Keratinocyte (primary cell): ENCODE results near the gene FGGY. TPM values are rescaled to one million over a fixed set of nuclear protein-coding genes. Genes with fewer than 3 reads are reported as not detected.

ENCODE experiments used
- DNase-seq: peaks from one replicate; pipeline ENCODE4 v3.0.0-alpha.2; 2011; ENCODE audit warnings: low read depth, missing footprints, low spot score
- FAIRE-seq: peaks from 2 replicates; lab custom pipeline; 2011; peaks lifted over from hg19 to GRCh38; lab: Jason Lieb, UNC
- H2AFZ ChIP-seq: 2 replicates; pipeline ENCODE4 v1.6.0; 2012; ENCODE audit warnings: low read length, control low read depth, inconsistent platforms; ENCODE audit not compliant: control insufficient read depth
- H3K27ac ChIP-seq: 2 replicates; pipeline ENCODE4 v1.5.1; 2011; ENCODE audit warnings: low read length; ENCODE audit not compliant: control insufficient read depth, insufficient read depth
- H3K27me3 ChIP-seq: 3 replicates; pipeline ENCODE4 v1.6.0; 2011; ENCODE audit warnings: low read length; ENCODE audit not compliant: control insufficient read depth, insufficient read depth; ENCODE audit errors: extremely low read depth
- H3K36me3 ChIP-seq, 2 experiments: 2 replicates in 1 of 2; 3 replicates in 1 of 2; pipeline ENCODE4 v1.5.1; 2011; ENCODE audit warnings: low read length in 2 of 2, mild to moderate bottlenecking in 1 of 2; ENCODE audit not compliant: control insufficient read depth in 2 of 2, insufficient read depth in 2 of 2; ENCODE audit errors: extremely low read depth in 1 of 2
- H3K4me1 ChIP-seq: 3 replicates; pipeline ENCODE4 v1.5.1; 2011; ENCODE audit warnings: low read length; ENCODE audit not compliant: control insufficient read depth, insufficient read depth; ENCODE audit errors: extremely low read depth
- H3K4me2 ChIP-seq: 3 replicates; pipeline ENCODE4 v1.6.0; 2011; ENCODE audit warnings: low read depth, low read length; ENCODE audit not compliant: control insufficient read depth, insufficient read depth; ENCODE audit errors: extremely low read depth
- H3K4me3 ChIP-seq, 3 experiments: fragments of 200-600 bp in 1 of 3; sonication (generic) in 1 of 3; 2 replicates in 2 of 3; 3 replicates in 1 of 3; pipeline ENCODE4 v1.5.1; 2011 to 2016; ENCODE audit warnings: low read length in 3 of 3, mild to moderate bottlenecking in 3 of 3, control low read depth in 2 of 3, inconsistent platforms in 1 of 3, low read depth in 1 of 3, mixed read lengths in 1 of 3, mixed run types in 1 of 3, moderate library complexity in 1 of 3; ENCODE audit not compliant: control insufficient read depth in 2 of 3, insufficient read depth in 2 of 3; ENCODE audit errors: extremely low read depth in 1 of 3
- H3K79me2 ChIP-seq: 2 replicates; pipeline ENCODE4 v1.6.0; 2012; ENCODE audit warnings: low read length; ENCODE audit not compliant: control insufficient read depth, insufficient read depth
- H3K9ac ChIP-seq: 3 replicates; pipeline ENCODE4 v1.6.0; 2011; ENCODE audit warnings: low read length; ENCODE audit not compliant: control insufficient read depth, insufficient read depth; ENCODE audit errors: extremely low read depth
- H3K9me1 ChIP-seq: 3 replicates; pipeline ENCODE4 v1.6.0; 2011; ENCODE audit warnings: low read length; ENCODE audit not compliant: control insufficient read depth, insufficient read depth; ENCODE audit errors: extremely low read depth
- H3K9me3 ChIP-seq: 2 replicates; pipeline ENCODE4 v1.5.1; 2012; ENCODE audit warnings: low read depth, low read length; ENCODE audit not compliant: control insufficient read depth
- H4K20me1 ChIP-seq: 3 replicates; pipeline ENCODE4 v1.6.0; 2011; ENCODE audit warnings: low read length; ENCODE audit not compliant: control insufficient read depth, insufficient read depth; ENCODE audit errors: extremely low read depth
- EZH2 ChIP-seq: IDR thresholded peaks from one replicate; pipeline ENCODE4 v1.6.1; 2012; ENCODE audit warnings: inconsistent platforms, mild to moderate bottlenecking, low read length, moderate library complexity
- dilution Hi-C: fragments of 300-500 bp; cut with MboI; formaldehyde crosslinking; loops from one replicate; pipeline ENCODE4 v1.7.0; 2020; ENCODE audit warnings: low sequenced_read_pairs; ENCODE audit not compliant: extremely low pct_ligation_motif_present
- polyA plus RNA-seq, 5 experiments: library from polyadenylated mRNA; depleted of rRNA in 3 of 5; stranded (reverse) in 3 of 5; stranded (forward) in 1 of 5; unstranded in 1 of 5; fragments of >200 nt; gene quantifications; 1 replicate in 1 of 5; 2 replicates in 3 of 5; 3 replicates in 1 of 5; pipeline versions ENCODE4 v1.2.1 to v1.2.3, GENCODE V29; 2011 to 2012; ENCODE audit warnings: missing spikeins in 2 of 5, low read depth in 1 of 5, low replicate concordance in 1 of 5
- TF ChIP-seq, protein P1 (sequence below), 3 experiments: IDR thresholded peaks in 1 of 3; conservative IDR thresholded peaks in 1 of 3; optimal IDR thresholded peaks in 1 of 3; 2 replicates in 2 of 3; 3 replicates in 1 of 3; pipeline versions ENCODE3 to v1.5.1; 2011; ENCODE audit warnings: low read length in 3 of 3, mild to moderate bottlenecking in 3 of 3, moderate library complexity in 2 of 3, control low read depth in 1 of 3, inconsistent platforms in 1 of 3; ENCODE audit not compliant: insufficient read depth in 2 of 3; ENCODE audit errors: extremely low read depth in 1 of 3

FGGY gene
- polyA plus RNA-seq, 1 donor (not counting 4 experiments of a cell fraction or from before 2014, with no cell fraction given): 16.6 TPM

DNA sequence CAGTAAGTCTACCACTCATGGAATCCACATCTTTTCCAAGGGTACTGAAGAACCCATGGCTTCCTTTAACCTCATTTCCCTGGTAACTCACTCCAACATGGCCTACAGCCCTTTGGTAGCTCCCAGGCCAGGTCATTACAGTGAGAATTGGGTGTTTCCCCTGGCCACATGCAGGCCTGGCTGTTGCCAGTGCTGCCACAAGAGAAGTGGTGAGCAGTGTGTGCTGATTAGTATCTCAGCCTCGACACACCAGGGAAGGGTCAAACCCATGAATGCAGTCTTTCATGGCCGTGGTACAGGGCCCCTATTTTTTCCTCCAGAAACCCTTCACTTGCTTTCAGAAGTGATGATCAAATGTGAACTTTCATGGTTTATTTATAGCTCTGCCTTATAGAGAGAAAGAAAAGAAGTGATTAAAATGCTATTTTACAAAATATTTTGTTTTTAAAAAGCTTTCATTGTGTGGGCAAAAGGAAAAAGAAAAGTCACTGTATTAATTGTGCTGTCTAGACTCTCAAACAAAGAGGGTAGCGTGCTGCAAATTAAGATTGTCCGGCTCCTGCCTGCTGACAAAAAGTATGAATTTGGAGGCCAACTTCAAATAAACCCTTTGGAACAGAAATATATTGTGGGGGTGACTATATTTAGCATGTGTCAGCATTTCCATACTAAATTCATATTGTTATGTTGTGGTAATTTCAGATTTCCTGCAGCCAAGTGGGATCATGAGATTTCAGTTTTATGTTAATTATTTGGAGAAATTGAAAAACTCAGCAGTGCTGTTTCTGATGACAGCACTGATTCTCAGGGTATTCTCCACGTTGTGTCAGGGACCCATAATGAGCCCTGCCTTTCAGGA, 455.9 kb downstream of the FGGY start:
- no peak for DNase-seq
- Histone ChIP-seq H4K20me1 (no peaks in the 10 kb centered on the region), H3K27me3 (no peaks in the 10 kb centered on the region), H2AFZ (no peak overlapping the region), H3K27ac (no peak overlapping the region), H3K4me3 (no peak overlapping the region), H3K9me3 (no peaks in the 10 kb centered on the region), H3K4me2 (no peak overlapping the region), H3K9me1 (no peaks in the 10 kb centered on the region), H3K79me2 (no peaks in the 10 kb centered on the region), H3K4me1 (peaks cover 18% of the 10 kb centered on the region), H3K9ac (no peak overlapping the region), H3K36me3 (no peaks in the 10 kb centered on the region)
- FAIRE-seq: no peak
- dilution Hi-C loops: no loop called here
- TF ChIP-seq, protein P1, sequence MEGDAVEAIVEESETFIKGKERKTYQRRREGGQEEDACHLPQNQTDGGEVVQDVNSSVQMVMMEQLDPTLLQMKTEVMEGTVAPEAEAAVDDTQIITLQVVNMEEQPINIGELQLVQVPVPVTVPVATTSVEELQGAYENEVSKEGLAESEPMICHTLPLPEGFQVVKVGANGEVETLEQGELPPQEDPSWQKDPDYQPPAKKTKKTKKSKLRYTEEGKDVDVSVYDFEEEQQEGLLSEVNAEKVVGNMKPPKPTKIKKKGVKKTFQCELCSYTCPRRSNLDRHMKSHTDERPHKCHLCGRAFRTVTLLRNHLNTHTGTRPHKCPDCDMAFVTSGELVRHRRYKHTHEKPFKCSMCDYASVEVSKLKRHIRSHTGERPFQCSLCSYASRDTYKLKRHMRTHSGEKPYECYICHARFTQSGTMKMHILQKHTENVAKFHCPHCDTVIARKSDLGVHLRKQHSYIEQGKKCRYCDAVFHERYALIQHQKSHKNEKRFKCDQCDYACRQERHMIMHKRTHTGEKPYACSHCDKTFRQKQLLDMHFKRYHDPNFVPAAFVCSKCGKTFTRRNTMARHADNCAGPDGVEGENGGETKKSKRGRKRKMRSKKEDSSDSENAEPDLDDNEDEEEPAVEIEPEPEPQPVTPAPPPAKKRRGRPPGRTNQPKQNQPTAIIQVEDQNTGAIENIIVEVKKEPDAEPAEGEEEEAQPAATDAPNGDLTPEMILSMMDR (optimal IDR thresholded peaks at IDR 0.05 in 1 of 3, IDR thresholded peaks at IDR 0.05 in 1 of 3, conservative IDR thresholded peaks at IDR 0.05 in 1 of 3; ENCODE audit: extremely low read depth in 1 of 3, insufficient read depth in 2 of 3, low read length in 3 of 3): no peak
- no peak for TF ChIP-seq EZH2

DNA sequence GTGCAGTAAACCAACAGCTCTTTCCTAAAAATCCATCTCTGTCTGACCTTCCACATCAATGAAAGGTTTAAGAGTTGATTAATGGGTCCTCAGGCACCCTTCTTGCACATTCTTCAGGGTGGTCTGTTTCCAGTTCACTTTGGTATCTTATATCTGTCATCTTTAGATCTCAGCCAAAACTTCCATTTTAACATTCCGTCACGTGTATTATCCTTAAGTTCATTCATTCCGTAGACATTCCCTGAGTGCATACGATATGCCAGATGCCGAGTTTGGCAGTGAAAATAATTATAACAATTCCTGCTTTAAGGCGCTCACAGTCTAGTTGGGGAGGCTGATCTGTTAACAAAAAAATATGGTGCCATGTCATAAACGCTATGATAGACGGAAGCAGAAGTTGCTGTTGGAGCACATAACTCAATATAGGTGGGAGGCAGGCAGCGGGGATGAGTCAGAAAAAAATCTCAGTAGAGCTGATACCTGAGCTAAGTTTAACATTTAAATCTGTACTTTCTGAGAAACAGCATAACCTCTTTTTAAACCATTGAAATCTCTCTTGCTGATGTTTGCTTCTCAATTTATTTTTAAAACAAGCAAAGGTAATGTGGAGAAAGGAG, 458.3 kb downstream of the FGGY start:
- H3K4me1 ChIP-seq: peaks cover 23% of the 10 kb centered on the region
- no peak for FAIRE-seq
- dilution Hi-C loops: no loop called here

More for the DNA sequence above, 458.3 kb downstream of the FGGY start:
- DNase-seq: no peak
- H3K79me2 ChIP-seq: no peaks in the 10 kb centered on the region
- no peak overlapping the region for H2AFZ ChIP-seq
- H3K9me3 ChIP-seq: no peaks in the 10 kb centered on the region
- H3K9me1 ChIP-seq: no peaks in the 10 kb centered on the region
- H3K27ac ChIP-seq: no peak overlapping the region
- H3K9ac ChIP-seq: no peak overlapping the region
- H4K20me1 ChIP-seq: no peaks in the 10 kb centered on the region
- H3K4me2 ChIP-seq: no peak overlapping the region
- H3K4me3 ChIP-seq: no peak overlapping the region
- TF ChIP-seq, protein P1 (optimal IDR thresholded peaks at IDR 0.05 in 1 of 3, IDR thresholded peaks at IDR 0.05 in 1 of 3, conservative IDR thresholded peaks at IDR 0.05 in 1 of 3; ENCODE audit: extremely low read depth in 1 of 3, insufficient read depth in 2 of 3, low read length in 3 of 3): no peak
- no peak for TF ChIP-seq EZH2
- H3K36me3 ChIP-seq: no peaks in the 10 kb centered on the region
- H3K27me3 ChIP-seq: no peaks in the 10 kb centered on the region
